Trophoblast cell (in vitro differentiated cells and primary cell): ENCODE measurements around the gene TSEN15. TPM values are rescaled to one million over a fixed set of nuclear protein-coding genes. Genes with fewer than 3 reads are reported as not detected.

Experiments used
- DNase-seq, 2 donors: peaks; one replicate each; pipeline ENCODE4 v3.0.0-alpha.2; 2016
- H2AFZ ChIP-seq: 2 replicates; pipeline ENCODE4 v1.6.1; 2013; ENCODE audit warnings: low read length, moderate library complexity, mild to moderate bottlenecking; ENCODE audit not compliant: insufficient read depth, poor library complexity
- H2AK5ac ChIP-seq: 2 replicates; pipeline ENCODE4 v1.6.1; 2013; ENCODE audit warnings: mild to moderate bottlenecking, low read length
- H2BK120ac ChIP-seq: 2 replicates; pipeline ENCODE4 v1.6.1; 2013; ENCODE audit warnings: low read length, mild to moderate bottlenecking, moderate library complexity; ENCODE audit not compliant: insufficient read depth, poor library complexity
- H2BK12ac ChIP-seq: 2 replicates; pipeline ENCODE4 v1.6.1; 2013; ENCODE audit warnings: mild to moderate bottlenecking, low read length, moderate library complexity
- H2BK5ac ChIP-seq: 2 replicates; pipeline ENCODE4 v1.6.1; 2013; ENCODE audit warnings: low read length, low read depth, moderate library complexity, mild to moderate bottlenecking; ENCODE audit not compliant: poor library complexity
- H3K14ac ChIP-seq: 2 replicates; pipeline ENCODE4 v1.6.1; 2013; ENCODE audit warnings: mild to moderate bottlenecking, low read length
- H3K18ac ChIP-seq: 2 replicates; pipeline ENCODE4 v1.6.1; 2013; ENCODE audit warnings: mild to moderate bottlenecking, low read length
- H3K23ac ChIP-seq: 2 replicates; pipeline ENCODE4 v1.6.1; 2013; ENCODE audit warnings: low read length
- H3K27ac ChIP-seq: 2 replicates; pipeline ENCODE4 v1.5.1; 2013; ENCODE audit warnings: low read depth, mild to moderate bottlenecking, inconsistent platforms, low read length, moderate library complexity
- H3K27me3 ChIP-seq: 2 replicates; pipeline ENCODE4 v1.6.1; 2013; ENCODE audit warnings: inconsistent platforms, mild to moderate bottlenecking, low read length, moderate library complexity; ENCODE audit not compliant: insufficient read depth
- H3K36me3 ChIP-seq, 2 experiments: 1 replicate in 1 of 2; 2 replicates in 1 of 2; pipeline ENCODE4 v1.6.1; 2013; ENCODE audit warnings: low read length in 2 of 2, mild to moderate bottlenecking in 2 of 2, moderate library complexity in 1 of 2; ENCODE audit not compliant: insufficient read depth in 2 of 2, control insufficient read depth in 1 of 2
- H3K4ac ChIP-seq: 2 replicates; pipeline ENCODE4 v1.6.1; 2013; ENCODE audit warnings: low read depth, mild to moderate bottlenecking, low read length, moderate library complexity
- H3K4me1 ChIP-seq, 2 experiments: 1 replicate in 1 of 2; 2 replicates in 1 of 2; pipeline ENCODE4 v1.6.1; 2013; ENCODE audit warnings: low read length in 2 of 2, mild to moderate bottlenecking in 2 of 2, moderate library complexity in 1 of 2; ENCODE audit not compliant: insufficient read depth in 2 of 2, control insufficient read depth in 1 of 2
- H3K4me2 ChIP-seq: 2 replicates; pipeline ENCODE4 v1.6.1; 2013; ENCODE audit warnings: inconsistent platforms, mild to moderate bottlenecking, low read length, moderate library complexity
- H3K4me3 ChIP-seq: 2 replicates; pipeline ENCODE4 v1.5.1; 2013; ENCODE audit warnings: mild to moderate bottlenecking, low read depth, low read length, inconsistent platforms
- H3K79me1 ChIP-seq: one replicate; pipeline ENCODE4 v1.6.1; 2013; ENCODE audit warnings: low read length
- H3K79me2 ChIP-seq: 2 replicates; pipeline ENCODE4 v1.6.1; 2013; ENCODE audit warnings: low read length, mild to moderate bottlenecking; ENCODE audit not compliant: control insufficient read depth, insufficient read depth, poor library complexity
- H3K9ac ChIP-seq: 2 replicates; pipeline ENCODE4 v1.6.1; 2013; ENCODE audit warnings: mild to moderate bottlenecking, low read length
- H3K9me3 ChIP-seq: 2 replicates; pipeline ENCODE4 v1.6.1; 2013; ENCODE audit warnings: low read depth, mild to moderate bottlenecking, control low read depth, inconsistent platforms, low read length; ENCODE audit not compliant: insufficient read depth
- H4K12ac ChIP-seq: 2 replicates; pipeline ENCODE4 v1.6.1; 2013; ENCODE audit warnings: low read depth, mild to moderate bottlenecking, low read length, moderate library complexity
- H4K8ac ChIP-seq: 2 replicates; pipeline ENCODE4 v1.6.1; 2013; ENCODE audit warnings: low read depth, mild to moderate bottlenecking, low read length, moderate library complexity
- H4K91ac ChIP-seq: one replicate; pipeline ENCODE4 v1.6.1; 2013; ENCODE audit warnings: low read depth, mild to moderate bottlenecking, low read length, moderate library complexity
- WGBS: extraction: QIAGEN DNeasy Blood & Tissue Kit; methylation state at CpG from one replicate; pipeline ENCODE4 v1.1.7; 2013; ENCODE audit warnings: missing lambda C conversion rate; ENCODE audit not compliant: insufficient read length, insufficient coverage; ENCODE audit errors: extremely low coverage; 5-methylcytosine and 5-hydroxymethylcytosine counted together
- polyA plus RNA-seq: library from polyadenylated mRNA; stranded (reverse); fragments of 200-250 nt; gene quantifications from 2 replicates; pipeline ENCODE4 v1.2.3, GENCODE V29; 2013

TSEN15 gene
- 23.5 and 24.0 TPM in 2 replicates for polyA plus RNA-seq

GRCh38 chr1:184051485-184052193 lies at the start of gene TSEN15:
Gene TSEN15, plus strand, starts transcription at chr1:184051730. Its CDS starts 26 bp downstream, at chr1:184051756.
- WGBS, result no CpG with 5 or more reads among the region's 54 CpGs
- Histone ChIP-seq H3K4me3 (peak within 1 kb of the TSS; percentile 87), H4K91ac (peak within 1 kb of the TSS; percentile 98)

GRCh38 chr1:184002071-184002470 lies 49.5 kb upstream of the TSEN15 start:
- Histone ChIP-seq H3K18ac (no peak overlapping the region), H3K4ac (no peak overlapping the region), H3K14ac (no peak overlapping the region), H4K91ac (no peak overlapping the region), H3K4me3 (no peak overlapping the region), H2BK12ac (no peak overlapping the region), H2BK5ac (no peak overlapping the region), H2AFZ (no peak overlapping the region), H3K4me2 (no peak overlapping the region), H2BK120ac (no peak overlapping the region), H3K4me1 (no peaks in the 10 kb centered on the region), H3K27ac (no peak overlapping the region), H3K9me3 (no peaks in the 10 kb centered on the region), H3K79me2 (no peaks in the 10 kb centered on the region), H3K23ac (no peak overlapping the region), H3K36me3 (no peaks in the 10 kb centered on the region), H4K12ac (no peak overlapping the region), H4K8ac (no peak overlapping the region), H3K27me3 (no peaks in the 10 kb centered on the region), H3K9ac (no peak overlapping the region), H2AK5ac (no peak overlapping the region), H3K79me1 (no peaks in the 10 kb centered on the region)
- no CpG with 5 or more reads among the region's 2 CpGs for WGBS
- DNase-seq, result peak in 1 of 2 donors; percentile 36

More at GRCh38 chr1:184051485-184052193, at the start of gene TSEN15:
- peaks cover 2% of the 10 kb centered on the region for H3K9me3 ChIP-seq
- H2BK5ac ChIP-seq, result peak within 1 kb of the TSS; percentile 94
- H2BK120ac ChIP-seq, result peak within 1 kb of the TSS; percentile 97
- peaks cover 0 to 9% of the 10 kb centered on the region in 2 experiments for H3K4me1 ChIP-seq
- no peak within 1 kb of the TSS for H2AK5ac ChIP-seq
- peak within 1 kb of the TSS; percentile 61 for H2BK12ac ChIP-seq
- peak within 1 kb of the TSS; percentile 95 for H3K27ac ChIP-seq
- H3K79me2 ChIP-seq, result peaks cover 5% of the 10 kb centered on the region
- H3K14ac ChIP-seq, result peak within 1 kb of the TSS; percentile 99
- H3K9ac ChIP-seq, result peak within 1 kb of the TSS; percentile 78
- peak within 1 kb of the TSS; percentile 22 for H3K23ac ChIP-seq
- peak within 1 kb of the TSS; percentile 81 for H2AFZ ChIP-seq
- H3K4me2 ChIP-seq, result peak within 1 kb of the TSS; percentile 77
- DNase-seq, result peak; percentile 70 to 86
- peak within 1 kb of the TSS; percentile 100 for H4K8ac ChIP-seq
- H3K79me1 ChIP-seq, result peaks cover 12% of the 10 kb centered on the region
- peaks cover 0 to 3% of the 10 kb centered on the region in 2 experiments for H3K36me3 ChIP-seq
- peak within 1 kb of the TSS; percentile 72 for H3K4ac ChIP-seq
- H4K12ac ChIP-seq, result peak within 1 kb of the TSS; percentile 98
- no peaks in the 10 kb centered on the region for H3K27me3 ChIP-seq
- H3K18ac ChIP-seq, result peak within 1 kb of the TSS; percentile 98

GRCh38 chr1:184004935-184005334 lies 46.6 kb upstream of the TSEN15 start:
- H3K4me2 ChIP-seq, result no peak overlapping the region
- H3K79me1 ChIP-seq, result no peaks in the 10 kb centered on the region
- H2AFZ ChIP-seq, result no peak overlapping the region

GRCh38 chr1:184005506-184005905 lies 46.0 kb upstream of the TSEN15 start:
- H3K79me1 ChIP-seq, result no peaks in the 10 kb centered on the region
- H4K12ac ChIP-seq, result no peak overlapping the region
- H2BK120ac ChIP-seq, result no peak overlapping the region
- no peak overlapping the region for H2BK12ac ChIP-seq
- no peak overlapping the region for H4K8ac ChIP-seq
- H3K27ac ChIP-seq, result no peak overlapping the region
- DNase-seq, result no peak
- H3K4me3 ChIP-seq, result no peak overlapping the region
- H3K18ac ChIP-seq, result no peak overlapping the region
- no peak overlapping the region for H3K4ac ChIP-seq
- H3K23ac ChIP-seq, result no peak overlapping the region
- WGBS, result no CpG with 5 or more reads among the region's 4 CpGs
- no peaks in the 10 kb centered on the region for H3K36me3 ChIP-seq
- no peaks in the 10 kb centered on the region for H3K9me3 ChIP-seq
- H3K9ac ChIP-seq, result no peak overlapping the region
- no peak overlapping the region for H4K91ac ChIP-seq
- no peaks in the 10 kb centered on the region for H3K27me3 ChIP-seq
- H2BK5ac ChIP-seq, result no peak overlapping the region
- H3K4me2 ChIP-seq, result no peak overlapping the region
- no peak overlapping the region for H2AFZ ChIP-seq
- no peaks in the 10 kb centered on the region for H3K4me1 ChIP-seq
- no peak overlapping the region for H2AK5ac ChIP-seq
- H3K14ac ChIP-seq, result no peak overlapping the region
- H3K79me2 ChIP-seq, result no peaks in the 10 kb centered on the region

More at GRCh38 chr1:184004935-184005334, 46.6 kb upstream of the TSEN15 start:
- no peaks in the 10 kb centered on the region for H3K79me2 ChIP-seq
- H2BK120ac ChIP-seq, result no peak overlapping the region
- H3K27me3 ChIP-seq, result no peaks in the 10 kb centered on the region
- no peaks in the 10 kb centered on the region for H3K4me1 ChIP-seq
- no peak overlapping the region for H4K8ac ChIP-seq
- H3K4me3 ChIP-seq, result no peak overlapping the region
- H3K27ac ChIP-seq, result no peak overlapping the region
- H3K23ac ChIP-seq, result no peak overlapping the region
- no peaks in the 10 kb centered on the region for H3K9me3 ChIP-seq
- WGBS, result no CpG with 5 or more reads among the region's 4 CpGs
- no peak overlapping the region for H4K12ac ChIP-seq
- no peak for DNase-seq
- no peak overlapping the region for H2AK5ac ChIP-seq
- no peak overlapping the region for H4K91ac ChIP-seq
- H3K18ac ChIP-seq, result no peak overlapping the region
- no peak overlapping the region for H3K4ac ChIP-seq
- no peak overlapping the region for H2BK5ac ChIP-seq
- H2BK12ac ChIP-seq, result no peak overlapping the region
- H3K14ac ChIP-seq, result no peak overlapping the region
- no peaks in the 10 kb centered on the region for H3K36me3 ChIP-seq
- H3K9ac ChIP-seq, result no peak overlapping the region
